GM21515 (cell line): ENCODE data around the gene KIFC3.
"Not testable (repeated sequence)": the region's sequence is repeated elsewhere in the genome, so short reads cannot be mapped to it uniquely, and the experiment has no call there.

Source experiments
- ATAC-seq: cut with Tn5 transposase; IDR thresholded peaks from one replicate; pipeline ENCODE4 v1.9.1; 2021; ENCODE audit not compliant: unreplicated experiment

KIFC3 gene

DNA sequence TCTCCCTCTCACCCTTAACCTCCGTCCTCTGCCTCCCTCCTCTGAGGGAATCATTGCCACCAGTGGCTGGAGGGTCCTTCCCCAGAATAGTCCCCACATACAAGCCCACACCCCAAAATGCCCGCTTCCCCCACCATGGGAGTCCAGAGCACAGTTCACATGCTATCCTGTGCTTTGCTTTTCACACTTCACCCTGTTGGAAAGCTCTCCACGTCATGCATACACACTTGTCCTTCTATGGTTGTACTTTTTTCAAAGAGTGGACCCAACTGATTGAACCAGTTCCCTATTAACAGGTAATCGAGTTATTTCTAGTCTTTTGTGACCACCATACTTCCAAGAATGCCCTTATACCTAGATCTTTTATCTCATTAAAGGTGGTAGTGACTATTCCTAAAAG is 23.8 kb upstream of the KIFC3 start:
- no peak for ATAC-seq

DNA sequence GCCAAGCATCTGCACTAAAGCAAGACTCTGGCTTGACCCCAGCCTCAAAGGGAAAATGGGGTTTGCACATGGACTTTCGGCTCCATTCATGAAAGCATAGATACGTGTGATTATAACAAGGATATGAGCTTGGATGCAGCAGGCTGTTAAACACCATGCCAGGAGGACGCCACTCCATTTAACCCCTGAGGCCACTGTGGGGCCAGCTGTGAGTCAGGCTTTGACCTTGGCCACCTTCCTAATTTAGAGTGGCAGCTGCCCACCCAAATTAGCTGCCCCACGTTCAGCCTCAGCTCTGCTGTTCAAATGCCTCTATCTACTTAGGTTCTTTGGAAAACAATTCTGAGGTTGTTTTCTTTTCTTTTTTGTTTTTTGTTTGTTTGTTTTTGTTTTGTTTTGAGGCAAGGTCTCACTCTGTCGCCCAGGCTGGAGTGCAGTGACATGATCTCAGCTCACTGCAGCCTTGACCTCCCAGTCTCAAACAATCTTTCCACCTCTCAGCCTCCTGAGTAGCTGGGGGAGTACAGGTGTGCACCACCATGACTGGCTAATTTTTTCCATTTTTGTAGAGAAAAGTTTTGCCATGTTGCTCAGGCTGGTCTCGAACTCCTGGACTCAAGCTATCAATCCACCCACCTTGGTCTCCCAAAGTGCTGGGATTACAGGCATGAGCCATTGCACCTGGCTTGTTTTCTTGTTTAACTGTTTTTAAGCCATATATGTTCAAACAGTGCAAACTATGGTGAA is 23.2 kb upstream of the KIFC3 start:
- no peak for ATAC-seq

DNA sequence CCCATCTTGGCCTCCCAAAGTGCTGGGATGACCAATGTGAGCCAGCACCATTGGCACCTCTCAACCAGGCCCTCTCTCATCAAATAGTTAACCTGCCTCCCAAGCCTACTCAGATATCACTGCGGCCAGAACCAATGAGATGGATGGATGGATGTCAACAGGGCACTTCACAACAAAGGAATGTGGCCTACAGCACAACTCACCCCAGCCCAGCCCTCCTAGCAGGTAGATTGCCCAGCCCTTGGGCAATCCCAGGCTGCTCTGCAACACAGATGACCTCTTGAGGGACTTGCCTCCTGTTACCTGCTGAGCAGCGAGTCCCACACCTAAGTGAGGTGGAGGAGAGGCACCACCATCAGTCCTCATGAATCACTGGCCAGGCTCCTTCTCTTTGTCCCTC is 22.6 kb upstream of the KIFC3 start:
- no peak for ATAC-seq

DNA sequence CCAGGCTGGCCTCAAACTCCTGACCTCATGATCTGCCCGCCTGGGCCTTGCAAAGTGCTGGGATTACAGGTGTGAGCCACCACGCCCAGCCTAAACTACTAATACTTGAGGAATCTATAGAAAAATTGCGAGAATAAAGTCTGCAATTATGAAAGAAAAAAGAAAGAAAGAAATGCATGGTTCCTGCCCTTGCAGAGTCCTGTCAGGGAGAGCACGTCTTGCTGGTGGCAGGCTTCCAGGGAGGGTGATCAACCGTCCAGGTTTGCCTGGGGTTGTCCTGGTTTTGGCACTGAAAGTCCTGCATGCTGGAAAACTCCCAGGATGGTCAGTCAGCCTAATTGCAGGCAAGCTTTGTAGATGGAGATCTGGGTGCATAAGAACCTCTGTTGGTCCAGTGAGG is 21.5 kb upstream of the KIFC3 start:
- ATAC-seq: no peak

DNA sequence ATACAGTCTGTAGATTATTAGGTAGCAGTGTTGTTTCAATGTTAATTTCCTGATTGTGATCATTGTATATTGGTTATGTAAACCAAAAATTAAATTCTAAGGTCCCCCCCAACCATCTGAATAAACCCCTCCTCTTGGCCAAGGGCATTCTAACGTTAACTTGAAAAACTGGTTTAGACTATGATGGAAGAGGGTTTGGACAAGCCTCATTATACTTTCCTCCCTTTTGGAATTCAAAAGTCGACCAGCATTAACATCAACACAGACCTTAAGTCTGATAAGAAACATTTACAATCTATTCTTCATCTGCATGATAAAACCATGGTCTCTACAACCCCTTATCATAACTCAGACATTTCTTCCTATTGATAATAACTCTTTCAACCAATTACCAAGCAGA is 20.6 kb upstream of the KIFC3 start:
- no peak for ATAC-seq

DNA sequence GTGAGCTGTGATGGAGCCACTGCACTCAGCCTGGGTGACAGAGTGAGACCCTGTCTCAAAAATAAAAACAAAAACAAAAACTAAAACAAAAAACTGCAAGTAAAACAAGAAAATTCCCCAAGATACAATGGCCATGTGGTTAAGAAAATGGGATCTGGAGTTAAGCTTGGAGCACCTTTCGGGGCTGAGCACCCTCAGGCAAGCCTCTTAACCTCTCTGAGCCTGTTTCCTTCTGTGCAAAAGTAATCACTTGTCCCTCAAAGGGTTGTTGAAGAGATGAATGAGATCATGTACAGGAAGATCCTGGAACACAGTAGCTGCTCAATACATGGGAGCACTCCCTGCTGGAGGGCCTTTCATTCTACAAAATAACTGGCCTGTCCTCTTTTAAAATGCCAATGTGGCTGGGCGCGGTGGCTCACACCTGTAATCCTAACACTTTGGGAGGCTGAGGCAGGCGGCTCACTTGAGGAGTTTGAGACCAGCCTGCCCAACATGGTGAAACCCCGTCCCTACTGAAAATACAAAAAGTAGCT is 19.8 kb upstream of the KIFC3 start:
- ATAC-seq: no peak

DNA sequence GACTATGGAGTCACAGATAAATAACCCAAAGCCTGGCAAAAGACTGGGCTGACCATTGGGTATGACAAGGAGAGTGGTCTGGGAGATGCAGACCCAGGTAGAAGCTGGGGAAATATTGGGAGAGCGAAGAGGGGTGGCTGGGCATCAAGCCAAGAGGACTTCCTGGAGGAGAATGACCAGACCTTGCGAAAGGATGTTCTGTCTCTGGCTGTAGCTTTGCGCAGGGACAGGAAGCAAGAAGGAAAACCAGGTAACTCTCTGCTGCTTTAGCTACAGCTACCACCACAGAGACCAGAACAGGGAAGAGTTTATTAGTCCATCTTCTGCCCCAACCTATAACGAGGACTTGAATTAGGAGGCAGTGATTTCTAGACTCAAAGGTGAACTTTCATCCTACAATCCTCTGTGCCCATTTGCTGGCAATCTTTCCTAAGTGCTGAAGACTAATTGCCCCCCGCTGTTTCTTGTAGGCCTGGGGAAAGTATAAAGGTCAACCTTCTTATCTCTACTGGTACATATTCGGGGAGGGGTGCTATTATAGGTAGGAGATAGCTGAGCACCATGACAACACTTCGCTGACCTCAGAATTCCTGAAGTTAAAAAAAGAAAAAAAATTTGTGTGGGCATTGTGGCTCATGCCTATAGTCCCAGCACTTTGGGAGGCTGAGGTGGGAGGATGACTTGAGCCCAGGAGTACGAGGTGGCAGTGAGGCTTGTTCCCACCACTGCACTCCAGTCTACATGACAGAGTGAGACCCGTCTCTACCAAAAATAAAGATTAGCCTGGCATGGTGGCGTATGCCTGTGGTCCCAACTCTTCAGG is 19.1 kb upstream of the KIFC3 start:
- ATAC-seq: no peak

DNA sequence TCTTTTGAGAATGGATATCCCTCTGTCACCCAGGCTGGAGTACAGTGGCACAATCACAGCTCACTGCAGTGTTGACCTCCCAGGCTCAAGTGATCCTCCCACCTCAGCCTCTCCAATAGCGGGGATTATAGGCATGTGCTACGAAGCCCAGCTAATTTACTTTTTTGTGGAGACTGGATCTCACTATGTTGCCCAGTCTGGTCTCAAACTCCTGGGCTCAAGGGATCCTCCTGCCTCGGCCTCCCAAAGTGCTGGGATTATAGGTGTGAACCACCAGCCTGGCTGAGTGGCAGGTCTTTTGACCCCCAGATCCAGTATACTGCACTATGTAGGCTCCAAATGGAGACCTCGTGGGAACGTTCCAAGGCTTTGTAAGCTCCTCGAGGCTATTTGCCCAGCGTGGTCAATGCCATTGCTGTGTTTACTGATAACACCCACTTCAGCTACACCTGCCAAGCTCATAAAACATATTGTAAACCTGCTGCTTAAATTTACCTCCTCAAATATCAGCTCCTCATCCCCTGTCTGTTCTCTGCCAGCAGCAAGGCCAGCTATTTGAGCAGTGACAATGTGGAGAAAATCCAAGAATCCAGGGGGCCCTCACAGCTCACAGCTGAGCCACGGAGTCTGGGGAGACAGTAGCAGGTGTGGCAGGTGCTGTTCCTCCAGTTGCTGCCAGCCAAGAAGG is 16.2 kb upstream of the KIFC3 start:
- ATAC-seq: no peak

DNA sequence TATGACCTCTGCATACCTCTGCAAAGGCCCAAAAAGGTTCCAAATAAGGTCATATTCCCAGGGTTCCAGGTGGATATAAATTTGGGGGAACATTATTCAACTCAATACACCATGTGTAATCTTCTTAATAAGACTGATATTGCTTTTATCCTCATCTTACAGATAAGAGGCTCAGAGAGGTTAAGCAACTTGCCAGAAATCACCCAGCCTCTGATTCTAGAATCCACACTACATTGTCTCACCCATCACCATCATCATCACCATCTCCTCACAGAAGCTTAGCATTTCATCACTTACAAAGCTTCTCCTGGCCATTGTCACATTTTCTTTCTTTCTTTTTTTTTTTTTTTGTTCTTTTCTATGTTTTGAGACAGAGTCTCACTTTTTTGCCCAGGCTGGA is 15.4 kb upstream of the KIFC3 start:
- ATAC-seq: no peak

DNA sequence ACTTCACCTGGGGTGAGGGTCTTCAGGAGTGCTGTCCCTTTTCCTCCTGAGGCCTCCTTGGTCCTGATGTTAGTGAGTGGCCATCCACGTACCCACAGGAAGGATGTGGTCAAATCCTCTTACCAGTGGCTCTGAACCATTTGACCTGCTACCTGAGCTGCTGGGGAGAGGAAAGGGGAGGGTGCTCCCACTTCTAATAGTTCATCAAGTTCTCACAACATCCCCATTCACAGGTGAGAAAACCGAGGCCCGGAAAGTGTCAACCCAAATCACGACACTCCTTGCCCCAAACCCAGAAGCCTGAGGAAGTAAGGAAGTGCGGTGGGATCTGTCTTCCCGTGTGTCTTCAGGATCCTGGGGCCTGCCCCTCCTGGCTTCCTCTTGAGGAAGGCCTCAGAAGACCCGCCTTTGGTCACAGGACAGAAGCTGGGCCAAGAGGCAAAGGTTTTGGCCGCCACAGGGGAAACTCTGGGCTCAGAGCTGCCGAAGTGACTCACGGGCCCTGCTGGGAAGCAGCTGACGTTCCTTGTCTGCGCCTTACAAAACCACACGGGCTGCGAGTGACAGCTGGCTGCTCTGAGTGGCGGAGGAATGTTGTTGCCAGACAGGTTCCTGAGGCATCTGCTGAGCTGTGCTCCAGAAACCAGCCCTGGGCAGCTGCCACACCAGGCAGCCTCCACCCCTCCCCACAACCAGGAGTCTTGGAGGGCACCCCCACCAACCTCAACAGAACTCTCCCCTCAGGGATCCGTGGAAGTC is 13.9 kb upstream of the KIFC3 start:
- no peak for ATAC-seq

DNA sequence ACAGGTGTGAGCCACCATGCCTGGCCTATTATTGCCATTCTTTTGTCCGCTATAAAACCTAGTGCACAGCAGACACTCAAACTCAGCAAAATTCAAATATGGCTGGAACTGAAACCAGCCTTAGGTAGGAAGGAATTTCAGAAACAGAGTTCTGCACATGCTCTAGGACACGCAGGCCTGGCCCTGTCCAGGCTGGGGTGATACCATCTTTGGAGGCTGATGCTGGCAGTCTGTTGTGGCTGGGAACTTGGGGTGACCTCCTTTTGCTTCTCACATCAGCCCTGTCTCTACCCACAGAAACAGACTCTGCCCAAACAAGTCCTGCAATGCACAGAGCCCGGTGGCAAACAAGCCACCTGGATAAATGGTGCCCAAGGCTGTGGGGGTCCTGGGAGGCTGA is 12.6 kb upstream of the KIFC3 start:
- no peak for ATAC-seq

DNA sequence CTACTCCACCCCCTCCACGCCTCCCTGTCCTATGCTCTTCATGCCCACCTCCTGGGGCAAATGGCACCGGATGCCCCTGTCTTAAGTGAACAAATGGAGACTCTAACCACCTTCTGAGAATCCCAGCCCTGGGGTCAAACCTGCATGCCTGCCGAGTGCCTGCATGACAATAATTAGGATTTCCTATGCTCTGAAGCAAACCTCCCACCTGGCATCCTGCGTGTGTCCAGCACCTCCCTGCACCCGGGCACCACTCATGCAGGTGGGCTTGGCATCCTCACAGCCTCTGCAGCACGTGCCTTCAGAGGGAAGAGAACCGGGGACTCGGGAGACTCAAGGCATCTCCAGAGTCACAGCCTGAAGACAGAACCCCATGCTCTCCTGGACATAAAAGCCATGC is 11.2 kb upstream of the KIFC3 start:
- no peak for ATAC-seq

DNA sequence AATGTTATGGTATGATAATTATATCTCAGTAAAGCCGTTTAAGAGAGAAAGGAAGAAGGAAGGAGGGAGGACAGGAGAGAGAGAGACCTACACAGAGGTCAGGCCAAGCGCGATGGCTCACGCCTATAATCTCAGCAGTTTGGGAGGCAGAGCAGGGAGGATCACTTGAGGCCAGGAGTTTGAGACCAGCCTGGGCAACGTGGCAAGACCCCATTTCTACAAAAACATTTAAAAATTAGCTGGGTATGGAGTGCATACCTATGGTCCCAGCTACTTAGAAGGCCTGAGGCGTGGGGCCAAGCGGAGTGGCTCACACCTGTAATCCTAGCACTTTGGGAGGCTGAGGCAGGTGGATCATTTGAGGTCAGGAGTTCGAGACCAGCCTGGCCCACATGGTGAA is 9.0 kb upstream of the KIFC3 start:
- not testable (repeated sequence) for ATAC-seq

DNA sequence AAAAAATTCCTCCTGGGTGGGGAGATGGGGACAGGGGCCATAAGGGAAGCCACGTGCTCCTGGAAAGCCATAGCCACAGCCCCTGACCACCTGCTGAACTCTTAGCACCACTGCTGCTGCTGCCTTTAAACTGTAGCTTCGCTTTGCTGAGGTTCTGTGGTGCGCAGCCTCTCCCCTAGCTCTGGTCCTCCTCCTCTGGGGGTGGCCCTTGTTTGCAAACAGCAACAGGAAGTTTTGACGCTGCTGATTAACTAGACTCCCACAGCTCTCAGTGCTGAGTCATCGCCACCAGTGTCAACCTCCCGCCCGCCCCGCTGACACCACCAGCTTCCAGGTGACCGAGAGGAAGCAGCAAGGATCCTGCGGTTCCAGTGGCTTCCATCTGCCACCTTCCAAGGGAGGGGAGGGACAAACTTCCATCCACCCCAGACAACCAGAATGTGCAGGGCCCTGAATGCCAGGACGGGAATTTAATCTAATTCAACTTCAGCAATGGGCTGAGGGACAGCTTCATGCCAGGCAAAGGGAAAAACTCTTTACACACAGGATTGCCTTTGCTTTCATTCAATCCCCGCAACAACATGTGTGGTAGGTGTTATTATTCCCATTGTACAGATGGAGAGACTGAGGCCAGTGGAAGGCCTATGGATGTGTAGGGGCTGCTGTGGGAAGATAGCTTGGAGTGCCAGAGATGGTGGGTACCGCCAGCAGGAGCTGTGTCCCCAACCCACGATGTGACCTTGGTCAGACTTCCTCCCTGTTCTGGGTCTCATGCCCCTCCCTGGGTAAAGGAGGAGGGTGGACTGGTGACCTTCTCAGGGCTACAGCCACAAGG is 8.1 kb upstream of the KIFC3 start:
- ATAC-seq: peak; percentile 97

DNA sequence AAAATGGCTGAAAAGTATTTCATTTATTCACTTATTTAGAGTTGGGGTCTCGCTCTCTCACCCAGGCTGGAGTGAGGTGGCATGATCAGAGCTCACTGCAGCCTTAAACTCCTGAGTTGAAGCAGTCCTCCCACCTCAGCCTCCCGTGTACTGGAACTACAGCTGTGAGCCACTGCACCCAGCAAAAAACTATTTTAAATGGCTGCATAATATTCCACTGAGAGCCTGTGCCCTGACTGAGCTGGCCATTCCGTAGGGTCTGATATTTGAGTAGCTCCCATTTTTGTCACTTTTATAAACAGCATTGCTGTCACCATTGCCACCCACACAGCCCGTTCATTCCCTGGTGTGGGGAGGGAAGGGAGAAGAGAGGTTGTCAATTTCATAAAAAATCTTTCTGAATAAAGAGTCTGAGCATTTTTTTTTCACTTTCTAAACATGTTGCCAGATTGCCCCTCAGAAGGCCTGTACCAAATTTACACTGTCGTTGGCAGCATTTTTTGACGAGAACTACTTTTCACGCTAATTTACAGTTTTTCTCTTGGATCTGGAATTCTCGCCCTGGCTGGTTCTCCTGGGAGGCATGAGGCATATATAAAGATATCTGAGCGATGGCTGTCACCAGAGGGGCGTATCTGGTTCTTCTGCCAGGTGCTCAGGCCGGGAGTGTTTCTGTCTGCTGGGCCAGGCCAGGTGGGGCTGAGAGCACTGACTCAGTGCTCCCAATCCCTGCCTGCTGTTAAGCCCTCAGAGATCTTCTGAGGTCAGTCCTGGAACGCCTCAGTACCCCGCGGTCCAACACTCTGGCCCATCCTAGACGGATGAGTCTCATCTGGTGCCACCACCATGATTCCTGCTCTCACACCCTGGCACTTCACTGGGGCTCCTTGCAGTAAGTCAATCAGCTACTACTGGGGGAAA is 7.2 kb upstream of the KIFC3 start:
- no peak for ATAC-seq

DNA sequence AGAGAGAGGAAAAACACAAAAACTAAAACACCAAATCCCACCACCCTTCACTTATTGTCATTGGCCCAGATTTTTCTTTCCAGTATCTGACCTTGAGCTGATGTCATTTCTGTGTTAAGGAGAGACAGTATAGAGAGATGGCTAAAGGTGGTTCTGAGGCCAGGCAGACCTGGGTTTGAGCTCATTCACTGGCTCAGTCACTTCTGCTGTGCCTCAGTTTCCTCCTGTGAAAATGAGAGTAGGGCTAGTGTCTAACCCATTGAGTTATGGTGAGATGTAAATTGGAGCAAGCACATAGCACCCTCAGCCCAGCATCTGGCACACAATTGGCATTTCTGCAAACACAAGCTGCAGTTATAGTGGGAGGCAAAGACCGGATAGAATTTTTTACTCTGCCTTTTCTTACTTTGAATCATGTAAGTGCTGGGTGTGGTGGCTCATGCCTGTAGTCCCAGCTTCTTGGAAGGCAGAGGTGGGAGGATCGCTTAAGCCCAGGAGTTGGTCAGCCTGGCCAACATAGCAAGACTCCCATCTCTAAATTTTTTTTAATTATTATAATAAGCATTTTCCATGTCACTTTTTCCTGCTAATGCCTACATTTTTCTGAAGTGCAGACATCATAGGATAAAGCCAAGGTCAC is 6.4 kb upstream of the KIFC3 start:
- ATAC-seq: no peak

DNA sequence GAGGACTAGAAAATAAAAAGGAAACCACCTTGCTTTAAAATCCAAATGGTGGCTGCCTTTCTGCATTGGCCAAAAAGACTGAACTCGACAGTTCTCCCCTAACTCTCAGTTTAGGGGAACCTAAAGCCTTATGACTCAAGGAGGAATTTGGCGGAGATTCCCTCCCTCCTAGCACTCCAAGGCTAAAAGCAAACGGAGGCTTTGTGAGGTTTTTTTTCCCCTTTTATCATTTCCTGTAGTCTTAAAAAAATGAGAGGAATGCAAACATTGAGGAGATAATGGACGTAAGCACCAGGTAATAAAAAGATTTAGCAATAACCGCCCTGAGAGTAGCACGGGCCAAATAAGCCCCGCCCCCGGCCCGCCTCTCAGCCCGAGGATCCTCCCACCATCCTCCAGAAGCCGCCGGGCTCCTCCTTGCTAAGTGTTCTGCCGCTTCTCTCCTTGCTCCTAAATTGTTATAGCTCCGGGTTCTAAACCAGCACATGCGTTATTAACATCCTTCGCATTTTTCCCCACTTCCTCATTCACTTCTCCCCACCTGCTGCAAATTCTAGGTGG is 5.8 kb upstream of the KIFC3 start:
- no peak for ATAC-seq

DNA sequence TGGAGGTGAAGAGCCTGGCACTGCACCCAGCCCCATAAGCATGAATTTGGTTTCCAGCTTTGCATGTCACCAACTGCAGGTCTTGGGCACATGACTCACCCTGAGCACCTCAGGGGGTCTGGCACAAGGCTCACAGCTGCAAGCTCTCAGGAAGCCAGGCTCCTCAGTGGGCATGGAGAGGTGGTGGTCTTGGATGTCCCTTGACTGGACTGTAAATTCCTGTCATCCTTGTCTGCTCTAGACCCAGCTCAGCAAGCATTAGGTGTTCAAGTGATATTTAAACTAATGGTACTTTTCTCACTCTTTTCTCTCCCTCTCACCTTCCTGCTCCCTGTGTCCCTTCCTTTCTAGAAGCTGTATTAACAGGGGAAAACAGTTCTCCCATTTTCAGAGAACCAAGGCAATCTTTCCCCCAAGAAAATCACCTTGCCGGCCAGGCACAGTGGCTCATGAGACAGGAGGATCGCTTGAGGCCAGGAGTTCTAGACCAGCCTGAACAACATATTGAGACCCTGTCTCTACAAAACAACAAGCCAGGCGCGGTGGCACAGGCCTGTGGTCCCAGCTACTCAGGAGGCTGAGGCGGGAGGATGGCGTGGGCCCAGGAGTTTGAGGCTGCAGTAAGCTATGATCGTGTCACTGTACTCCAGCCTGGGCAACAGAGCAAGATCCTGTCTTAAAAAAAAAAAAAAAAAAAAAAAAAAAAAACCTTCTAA is 5.1 kb upstream of the KIFC3 start:
- ATAC-seq: no peak
